IMR-90 (cell line): ENCODE results near the gene HRH2. TPM values are rescaled to one million over a fixed set of nuclear protein-coding genes. Genes with fewer than 3 reads are reported as not detected.

ENCODE experiments used
- ATAC-seq: fragments of 200-7000 bp; cut with Tn5 transposase; 2 replicates; pipeline ENCODE4 v1.9.1; 2020; ENCODE audit warnings: low read depth, mild to moderate bottlenecking, moderate library complexity
- BruUV-seq: library from RNA; stranded (reverse); fragments of 400-500 nt; replicated peaks from 2 replicates; lab custom pipeline; 2021; lab: Mats Ljungman, UMichigan
- CTCF ChIA-PET: fragments of 300-600 bp; formaldehyde crosslinking; extraction: SDS; loops from one replicate; lab custom pipeline; 2021; ENCODE audit warnings: antibody characterized with exemption; lab: Yijun Ruan, JAX
- POLR2A ChIA-PET: fragments of 300-600 bp; sonication (Branson Sonifier 250); formaldehyde crosslinking; loops from one replicate; lab custom pipeline; 2022; ENCODE audit warnings: antibody characterized with exemption; ENCODE audit not compliant: unreplicated experiment; lab: Charles Lee
- DNase-seq: peaks from one replicate; pipeline ENCODE4 v3.0.0; 2013
- H2AFZ ChIP-seq: replicated peaks from 2 replicates; pipeline ENCODE3; 2013; ENCODE audit warnings: low read length, mild to moderate bottlenecking; ENCODE audit not compliant: poor library complexity
- H2AK5ac ChIP-seq: 2 replicates; pipeline ENCODE4 v1.6.1; 2013; ENCODE audit warnings: low read depth, low read length, inconsistent platforms
- H2AK9ac ChIP-seq: replicated peaks from 2 replicates; pipeline ENCODE3; 2013; ENCODE audit warnings: mild to moderate bottlenecking, low read depth, low read length, moderate library complexity; ENCODE audit not compliant: poor library complexity
- H2BK120ac ChIP-seq: 2 replicates; pipeline ENCODE4 v1.6.1; 2013; ENCODE audit warnings: low read depth, low read length, inconsistent platforms
- H2BK15ac ChIP-seq: 3 replicates; pipeline ENCODE4 v1.6.1; 2013; ENCODE audit warnings: low read depth, low read length, inconsistent platforms
- H2BK20ac ChIP-seq: 2 replicates; pipeline ENCODE4 v1.6.1; 2013; ENCODE audit warnings: low read depth, mild to moderate bottlenecking, inconsistent platforms, low read length, moderate library complexity
- H2BK5ac ChIP-seq: 2 replicates; pipeline ENCODE4 v1.6.1; 2013; ENCODE audit warnings: mild to moderate bottlenecking, low read depth, low read length, inconsistent platforms; ENCODE audit not compliant: poor library complexity, severe bottlenecking
- H3K14ac ChIP-seq: replicated peaks from 2 replicates; pipeline ENCODE4 v1.6.1; 2013; ENCODE audit warnings: low read depth, low read length, inconsistent platforms
- H3K18ac ChIP-seq: 2 replicates; pipeline ENCODE4 v1.6.1; 2013; ENCODE audit warnings: low read depth, low read length, control low read depth
- H3K23ac ChIP-seq: 2 replicates; pipeline ENCODE4 v1.6.1; 2013; ENCODE audit warnings: low read depth, low read length, inconsistent platforms
- H3K27ac ChIP-seq: 2 replicates; pipeline ENCODE4 v1.5.1; 2013; ENCODE audit warnings: mild to moderate bottlenecking, control low read depth, low read length; ENCODE audit not compliant: insufficient read depth
- H3K27me3 ChIP-seq: 2 replicates; pipeline ENCODE4 v1.6.1; 2013; ENCODE audit warnings: low read length; ENCODE audit not compliant: control insufficient read depth, insufficient read depth
- H3K36me3 ChIP-seq: 2 replicates; pipeline ENCODE4 v1.6.1; 2013; ENCODE audit warnings: low read length, mixed read lengths; ENCODE audit not compliant: control insufficient read depth, insufficient read depth
- H3K4ac ChIP-seq: 2 replicates; pipeline ENCODE4 v1.6.1; 2013; ENCODE audit warnings: low read depth, low read length, inconsistent platforms
- H3K4me1 ChIP-seq: 2 replicates; pipeline ENCODE4 v1.6.1; 2013; ENCODE audit warnings: low read length, mixed read lengths; ENCODE audit not compliant: control insufficient read depth, insufficient read depth
- H3K4me2 ChIP-seq: 2 replicates; pipeline ENCODE4 v1.6.1; 2013; ENCODE audit warnings: low read depth, mild to moderate bottlenecking, control low read depth, low read length, moderate library complexity
- H3K4me3 ChIP-seq: 2 replicates; pipeline ENCODE4 v1.5.1; 2013; ENCODE audit warnings: low read depth, mild to moderate bottlenecking, control low read depth, low read length, moderate library complexity; ENCODE audit not compliant: insufficient read depth
- H3K56ac ChIP-seq: 2 replicates; pipeline ENCODE4 v1.6.1; 2013; ENCODE audit warnings: low read length, inconsistent platforms; ENCODE audit not compliant: insufficient read depth; ENCODE audit errors: extremely low read depth
- H3K79me1 ChIP-seq, 2 experiments: 2 replicates each; pipeline ENCODE4 v1.6.1; 2013; ENCODE audit warnings: low read length in 2 of 2, inconsistent platforms in 1 of 2, low read depth in 1 of 2
- H3K9ac ChIP-seq: 2 replicates; pipeline ENCODE4 v1.6.1; 2013; ENCODE audit warnings: low read depth, low read length, control low read depth
- H3K9me1 ChIP-seq: 2 replicates; pipeline ENCODE4 v1.6.1; 2013; ENCODE audit warnings: low read length, inconsistent platforms; ENCODE audit not compliant: insufficient read depth
- H3K9me3 ChIP-seq: 2 replicates; pipeline ENCODE4 v1.6.1; 2013; ENCODE audit warnings: low read length; ENCODE audit not compliant: control insufficient read depth, insufficient read depth
- H4K20me1 ChIP-seq: 2 replicates; pipeline ENCODE4 v1.6.1; 2013; ENCODE audit warnings: low read length, inconsistent platforms; ENCODE audit not compliant: insufficient read depth
- H4K5ac ChIP-seq: 2 replicates; pipeline ENCODE4 v1.6.1; 2013; ENCODE audit warnings: mild to moderate bottlenecking, low read depth, low read length, control low read depth
- H4K8ac ChIP-seq, 2 experiments: 2 replicates each; pipeline ENCODE4 v1.6.1; 2013; ENCODE audit warnings: low read depth in 2 of 2, low read length in 2 of 2, control low read depth in 1 of 2, inconsistent platforms in 1 of 2
- H4K91ac ChIP-seq: 2 replicates; pipeline ENCODE4 v1.6.1; 2013; ENCODE audit warnings: low read depth, low read length, inconsistent platforms; ENCODE audit not compliant: insufficient read depth
- BHLHE40 ChIP-seq: fragments of 150-350 bp; IDR thresholded peaks from 2 replicates; pipeline ENCODE4 v1.6.1; 2016; ENCODE audit warnings: mild to moderate bottlenecking, low read depth, low read length
- CEBPB ChIP-seq: IDR thresholded peaks from 2 replicates; pipeline ENCODE4 v1.6.1; 2012; ENCODE audit warnings: low read depth, low read length, improper control_type of control experiment
- CHD1 ChIP-seq: IDR thresholded peaks from 2 replicates; pipeline ENCODE4 v1.6.1; 2012; ENCODE audit warnings: low read depth, low read length, improper control_type of control experiment
- FOS ChIP-seq: fragments of 150-350 bp; IDR thresholded peaks from 2 replicates; pipeline ENCODE4 v1.6.1; 2016; ENCODE audit warnings: low read depth, low read length
- MAZ ChIP-seq: IDR thresholded peaks from 2 replicates; pipeline ENCODE4 v1.6.1; 2012; ENCODE audit warnings: low read depth, mild to moderate bottlenecking, low read length, improper control_type of control experiment, moderate library complexity, borderline replicate concordance
- MXI1 ChIP-seq: IDR thresholded peaks from 2 replicates; pipeline ENCODE4 v1.6.1; 2012; ENCODE audit warnings: low read depth, mild to moderate bottlenecking, low read length, moderate library complexity, borderline replicate concordance
- POLR2A ChIP-seq: IDR thresholded peaks from 2 replicates; pipeline ENCODE4 v1.6.1; 2012; ENCODE audit warnings: mild to moderate bottlenecking, low read depth, low read length
- RFX5 ChIP-seq: IDR thresholded peaks from 2 replicates; pipeline ENCODE4 v1.8.0; 2012; ENCODE audit warnings: low read depth, mild to moderate bottlenecking, low read length, moderate library complexity
- WGBS, 2 experiments: methylation state at CpG; one replicate each; pipeline versions ENCODE4 v1.1.5 to v1.1.7; 2013; ENCODE audit warnings: missing lambda C conversion rate in 2 of 2; ENCODE audit not compliant: insufficient read length in 1 of 2; ENCODE audit errors: extremely low coverage in 2 of 2; 5-methylcytosine and 5-hydroxymethylcytosine counted together
- dilution Hi-C: fragments of 300-500 bp; cut with HindIII; formaldehyde crosslinking; loops from one replicate; pipeline ENCODE4 v1.14.3; 2018; ENCODE audit warnings: low sequenced_read_pairs; ENCODE audit not compliant: unreplicated experiment
- in situ Hi-C: fragments of 300-500 bp; cut with MboI; formaldehyde crosslinking; loops from 3 replicates; pipeline ENCODE4 v1.14.3; 2019; ENCODE audit warnings: low sequenced_read_pairs, inconsistent platforms, mixed read lengths
- intact Hi-C: fragments of 100-400 bp; cut with micrococcal nuclease; formaldehyde crosslinking; loops from 2 replicates; pipeline ENCODE4 v1.10.0; 2022
- polyA plus RNA-seq, 3 experiments: library from polyadenylated mRNA; depleted of rRNA; stranded (reverse); fragments of >200 nt; gene quantifications; 2 replicates each; pipeline ENCODE4 v1.2.3, GENCODE V29; 2012; ENCODE audit warnings: low replicate concordance in 1 of 3
- total RNA-seq: library from RNA; depleted of rRNA; stranded (reverse); fragments of >200 nt; gene quantifications from 2 replicates; pipeline ENCODE4 v1.2.3, GENCODE V29; 2012
- TF ChIP-seq, protein P1 (sequence below): conservative IDR thresholded peaks from 2 replicates; pipeline ENCODE4 v1.5.1; 2012; ENCODE audit warnings: mild to moderate bottlenecking, low read depth, low read length, improper control_type of control experiment

Gene HRH2
- total and polyA plus RNA-seq, 2 of the 4 experiments (the other 2 are of a cell fraction) = not detected

- Histone ChIP-seq H3K9ac (no peak overlapping the region), H3K27ac (no peak overlapping the region), H3K56ac (no peak overlapping the region), H3K79me1 (no peaks in the 10 kb centered on the region), H3K9me3 (peaks cover 6% of the 10 kb centered on the region), H2AFZ (no peak overlapping the region), H3K4ac (no peak overlapping the region), H3K4me3 (no peak overlapping the region), H2BK20ac (no peak overlapping the region), H3K36me3 (no peaks in the 10 kb centered on the region), H2BK5ac (no peak overlapping the region), H3K9me1 (no peaks in the 10 kb centered on the region), H2BK120ac (no peak overlapping the region), H3K27me3 (peaks cover 4% of the 10 kb centered on the region; the same call in 1 of the 2 replicates), H3K4me1 (no peaks in the 10 kb centered on the region), H3K23ac (no peak overlapping the region), H4K5ac (no peak overlapping the region), H4K20me1 (no peaks in the 10 kb centered on the region), H2BK15ac (no peak overlapping the region), H2AK5ac (no peak overlapping the region), H3K4me2 (no peak overlapping the region), H4K91ac (no peak overlapping the region), H4K8ac (no peak overlapping the region), H3K18ac (no peak overlapping the region), H2AK9ac (no peak overlapping the region), H3K14ac (no peak overlapping the region)
- ATAC-seq (no peak), DNase-seq (no peak)
- dilution Hi-C loops (no loop called here), intact Hi-C loops (no loop called here), in situ Hi-C loops (no loop called here)
- CTCF ChIA-PET = no interaction called here
- BruUV-seq = no TSS peak
- 71% methylated on average over 4 of the region's 4 CpGs; no CpG with 5 or more reads in 1 of the 2 experiments for WGBS, 2 experiments
- POLR2A ChIA-PET = no interaction called here
- TF ChIP-seq BHLHE40 = no peak
- TF ChIP-seq RFX5 = no peak
- no peak for TF ChIP-seq CHD1
- TF ChIP-seq, protein P1, sequence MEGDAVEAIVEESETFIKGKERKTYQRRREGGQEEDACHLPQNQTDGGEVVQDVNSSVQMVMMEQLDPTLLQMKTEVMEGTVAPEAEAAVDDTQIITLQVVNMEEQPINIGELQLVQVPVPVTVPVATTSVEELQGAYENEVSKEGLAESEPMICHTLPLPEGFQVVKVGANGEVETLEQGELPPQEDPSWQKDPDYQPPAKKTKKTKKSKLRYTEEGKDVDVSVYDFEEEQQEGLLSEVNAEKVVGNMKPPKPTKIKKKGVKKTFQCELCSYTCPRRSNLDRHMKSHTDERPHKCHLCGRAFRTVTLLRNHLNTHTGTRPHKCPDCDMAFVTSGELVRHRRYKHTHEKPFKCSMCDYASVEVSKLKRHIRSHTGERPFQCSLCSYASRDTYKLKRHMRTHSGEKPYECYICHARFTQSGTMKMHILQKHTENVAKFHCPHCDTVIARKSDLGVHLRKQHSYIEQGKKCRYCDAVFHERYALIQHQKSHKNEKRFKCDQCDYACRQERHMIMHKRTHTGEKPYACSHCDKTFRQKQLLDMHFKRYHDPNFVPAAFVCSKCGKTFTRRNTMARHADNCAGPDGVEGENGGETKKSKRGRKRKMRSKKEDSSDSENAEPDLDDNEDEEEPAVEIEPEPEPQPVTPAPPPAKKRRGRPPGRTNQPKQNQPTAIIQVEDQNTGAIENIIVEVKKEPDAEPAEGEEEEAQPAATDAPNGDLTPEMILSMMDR = no peak
- no peak for TF ChIP-seq FOS
- TF ChIP-seq CEBPB = no peak
- no peak for TF ChIP-seq MAZ
- TF ChIP-seq POLR2A = no peak
- no peak for TF ChIP-seq MXI1
Measured at GRCh38 chr5:175653763-175654162, 4.1 kb upstream of the HRH2 start.
